ENCODE measurements around the gene SLC36A3. TPM values are rescaled to one million over a fixed set of nuclear protein-coding genes. Genes with fewer than 3 reads are reported as not detected.

Gene SLC36A3
- total RNA-seq, 1 experiment from 2014 or later = not detected

GRCh38 chr5:151254556-151254955 is 49.0 kb downstream of the SLC36A3 start:
- H3K27ac Mint-ChIP-seq (ENCODE audit: low read depth, unreplicated experiment) = peak overlapping the region; percentile 50
- DNase-seq (ENCODE audit: unreplicated experiment) = peak; percentile 56
- H3K27me3 Mint-ChIP-seq (ENCODE audit: insufficient read depth, unreplicated experiment) = no peaks in the 10 kb centered on the region
- H3K4me3 Mint-ChIP-seq (ENCODE audit: unreplicated experiment) = peak overlapping the region; percentile 79
- peaks cover 32% of the 10 kb centered on the region for H3K4me1 Mint-ChIP-seq (ENCODE audit: insufficient read depth, unreplicated experiment)
- CTCF ChIA-PET = interaction anchor here (0.6 to 2.2 kb wide), 10 partner anchors 9 to 1386 kb away, joined by 3 to 12 read pairs (median 6); no protein-coding TSS in a partner anchor
- intact Hi-C loops (cut with micrococcal nuclease) = loop anchor here (5.0 to 10.0 kb wide), 2 partner anchors 43 to 490 kb away; no protein-coding TSS in a partner anchor
- H3K9me3 Mint-ChIP-seq (ENCODE audit: unreplicated experiment) = no peaks in the 10 kb centered on the region
- BruUV-seq (replicated peaks) = no TSS peak
- POLR2A ChIA-PET = interaction anchor here (0.6 to 3.7 kb wide), 12 partner anchors 9 to 496 kb away, joined by 3 to 55 read pairs (median 6); partner anchors contain the start of genes DCTN4 and TNIP1
- peaks cover 26% of the 10 kb centered on the region for H3K36me3 Mint-ChIP-seq (ENCODE audit: insufficient read depth, unreplicated experiment)
- TF ChIP-seq, protein P1, sequence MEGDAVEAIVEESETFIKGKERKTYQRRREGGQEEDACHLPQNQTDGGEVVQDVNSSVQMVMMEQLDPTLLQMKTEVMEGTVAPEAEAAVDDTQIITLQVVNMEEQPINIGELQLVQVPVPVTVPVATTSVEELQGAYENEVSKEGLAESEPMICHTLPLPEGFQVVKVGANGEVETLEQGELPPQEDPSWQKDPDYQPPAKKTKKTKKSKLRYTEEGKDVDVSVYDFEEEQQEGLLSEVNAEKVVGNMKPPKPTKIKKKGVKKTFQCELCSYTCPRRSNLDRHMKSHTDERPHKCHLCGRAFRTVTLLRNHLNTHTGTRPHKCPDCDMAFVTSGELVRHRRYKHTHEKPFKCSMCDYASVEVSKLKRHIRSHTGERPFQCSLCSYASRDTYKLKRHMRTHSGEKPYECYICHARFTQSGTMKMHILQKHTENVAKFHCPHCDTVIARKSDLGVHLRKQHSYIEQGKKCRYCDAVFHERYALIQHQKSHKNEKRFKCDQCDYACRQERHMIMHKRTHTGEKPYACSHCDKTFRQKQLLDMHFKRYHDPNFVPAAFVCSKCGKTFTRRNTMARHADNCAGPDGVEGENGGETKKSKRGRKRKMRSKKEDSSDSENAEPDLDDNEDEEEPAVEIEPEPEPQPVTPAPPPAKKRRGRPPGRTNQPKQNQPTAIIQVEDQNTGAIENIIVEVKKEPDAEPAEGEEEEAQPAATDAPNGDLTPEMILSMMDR (IDR thresholded peaks at IDR 0.05; ENCODE audit: unreplicated experiment) = no peak

- Mint-ChIP-seq H3K4me1 (ENCODE audit: insufficient read depth, unreplicated experiment) (peaks cover 27% of the 10 kb centered on the region), H3K27ac (ENCODE audit: low read depth, unreplicated experiment) (peak overlapping the region; percentile 10), H3K36me3 (ENCODE audit: insufficient read depth, unreplicated experiment) (peaks cover 17% of the 10 kb centered on the region), H3K4me3 (ENCODE audit: unreplicated experiment) (peak overlapping the region; percentile 79), H3K9me3 (ENCODE audit: unreplicated experiment) (no peaks in the 10 kb centered on the region), H3K27me3 (ENCODE audit: insufficient read depth, unreplicated experiment) (no peaks in the 10 kb centered on the region)
- DNase-seq (ENCODE audit: unreplicated experiment) = no peak
- TF ChIP-seq, protein P1 (IDR thresholded peaks at IDR 0.05; ENCODE audit: unreplicated experiment) = no peak
- CTCF ChIA-PET = interaction anchor here (0.5 to 2.2 kb wide), 8 partner anchors 10 to 499 kb away, joined by 3 to 12 read pairs (median 4); no protein-coding TSS in a partner anchor
- no TSS peak for BruUV-seq (replicated peaks)
- intact Hi-C loops (cut with micrococcal nuclease) = loop anchor here (5.0 to 10.0 kb wide), 2 partner anchors 44 to 491 kb away; no protein-coding TSS in a partner anchor
- POLR2A ChIA-PET = interaction anchor here (0.7 to 3.7 kb wide), 26 partner anchors 10 to 557 kb away, joined by 3 to 55 read pairs (median 4); partner anchors contain the start of genes DCTN4 and TNIP1
These were observed 50.0 kb downstream of the SLC36A3 start for GRCh38 chr5:151253605-151253950.

- TF ChIP-seq, protein P1 (IDR thresholded peaks at IDR 0.05; ENCODE audit: unreplicated experiment) = no peak
- H3K4me3 Mint-ChIP-seq (ENCODE audit: unreplicated experiment) = peak within 1 kb of the TSS; percentile 79
- BruUV-seq (replicated peaks) = TSS peak; percentile 73
- intact Hi-C loops (cut with micrococcal nuclease) = loop anchor here (5.0 to 10.0 kb wide), 2 partner anchors 44 to 492 kb away; no protein-coding TSS in a partner anchor
- H3K36me3 Mint-ChIP-seq (ENCODE audit: insufficient read depth, unreplicated experiment) = peaks cover 11% of the 10 kb centered on the region
- peak within 1 kb of the TSS; percentile 10 for H3K27ac Mint-ChIP-seq (ENCODE audit: low read depth, unreplicated experiment)
- CTCF ChIA-PET = interaction anchor here (0.5 to 3.0 kb wide), 15 partner anchors 10 to 507 kb away, joined by 3 to 19 read pairs (median 3); partner anchors contain the start of gene CCDC69
- peaks cover 21% of the 10 kb centered on the region for H3K4me1 Mint-ChIP-seq (ENCODE audit: insufficient read depth, unreplicated experiment)
- no peaks in the 10 kb centered on the region for H3K9me3 Mint-ChIP-seq (ENCODE audit: unreplicated experiment)
- POLR2A ChIA-PET = interaction anchor here (0.6 to 3.7 kb wide), 55 partner anchors 11 to 1230 kb away, joined by 3 to 55 read pairs (median 4); partner anchors contain the start of genes CCDC69, DCTN4, RBM22 and SLC36A1
- no peaks in the 10 kb centered on the region for H3K27me3 Mint-ChIP-seq (ENCODE audit: insufficient read depth, unreplicated experiment)
- peak; percentile 100 for DNase-seq (ENCODE audit: unreplicated experiment)
These were observed 50.6 kb downstream of the SLC36A3 start, which contains the start of gene GM2A for GRCh38 chr5:151252762-151253604. Gene GM2A (plus strand): TSS chr5:151253185. CDS start chr5:151253217, 32 bp downstream.
